ENCODE measurements around the gene SLC16A4. TPM values are rescaled to one million over a fixed set of nuclear protein-coding genes. Genes with fewer than 3 reads are reported as not detected.
A peak's percentile ranks its signal among the peaks of the same experiment; 100 is the strongest.

Gene SLC16A4
- total RNA-seq, 2 experiments from 2014 or later = 0.22 to 0.38 TPM

GRCh38 chr1:110387048-110387754, 3.6 kb downstream of the SLC16A4 start:
- Histone ChIP-seq H4K20me1 (ENCODE audit: insufficient read depth, low read length) (no peaks in the 10 kb centered on the region), H3K4me1 (ENCODE audit: insufficient read depth, low read length, poor library complexity, severe bottlenecking) (peaks cover 57% of the 10 kb centered on the region), H3K27ac (ENCODE audit: low read depth, low read length, poor library complexity, severe bottlenecking) (peak overlapping the region; percentile 94), H3K4me3 (ENCODE audit: low read depth, low read length, poor library complexity, severe bottlenecking) (no peak overlapping the region), H3K9me2 (ENCODE audit: insufficient read depth, low read length) (no peaks in the 10 kb centered on the region), H2AFZ (ENCODE audit: low read length) (no peak overlapping the region), H3K79me2 (ENCODE audit: insufficient read depth, low read depth, low read length) (peaks cover 5% of the 10 kb centered on the region; the same call in 1 of the 2 replicates), H3K9me3 (ENCODE audit: low read length) (no peaks in the 10 kb centered on the region), H3K36me3 (ENCODE audit: insufficient read depth, low read length) (peaks cover 33% of the 10 kb centered on the region), H3K4me2 (ENCODE audit: low read length) (peak overlapping the region; percentile 86)
- intact Hi-C loops (cut with micrococcal nuclease; ENCODE audit: unreplicated experiment) = no loop called here
- ChIA-PET CTCF (ENCODE audit: unreplicated experiment) (interaction anchor here (0.8 kb wide), 1 partner anchor 18 kb away, joined by 4 read pairs; no protein-coding TSS in a partner anchor), POLR2A (interaction anchor here (0.6 to 4.1 kb wide), 9 partner anchors 8 to 1039 kb away, joined by 3 to 39 read pairs (median 4); partner anchors contain the start of genes LAMTOR5 and RBM15)
- no TSS peak for BruUV-seq (replicated peaks)
- no peak for DNase-seq (ENCODE audit: low spot score)
- TF ChIP-seq EZH2phosphoT487 (IDR thresholded peaks at IDR 0.05; ENCODE audit: borderline replicate concordance, low read depth, low read length) = no peak
- no peak for TF ChIP-seq CTCF (conservative IDR thresholded peaks at IDR 0.05; ENCODE audit: low read length)

GRCh38 chr1:110385369-110385768, 5.5 kb downstream of the SLC16A4 start:
- ChIA-PET CTCF (ENCODE audit: unreplicated experiment) (interaction anchor here (0.6 to 1.0 kb wide), 2 partner anchors 38 to 181 kb away, joined by 3 read pairs; no protein-coding TSS in a partner anchor), POLR2A (interaction anchor here (1.0 to 4.1 kb wide), 10 partner anchors 9 to 47 kb away, joined by 3 to 39 read pairs (median 4); partner anchors contain the start of genes LAMTOR5 and RBM15)
- no peaks in the 10 kb centered on the region for H3K9me3 ChIP-seq (ENCODE audit: low read length)
- no peaks in the 10 kb centered on the region for H4K20me1 ChIP-seq (ENCODE audit: insufficient read depth, low read length)
- peak overlapping the region; percentile 86 for H3K4me2 ChIP-seq (ENCODE audit: low read length)
- peaks cover 5% of the 10 kb centered on the region; the same call in 1 of the 2 replicates for H3K79me2 ChIP-seq (ENCODE audit: insufficient read depth, low read depth, low read length)
- H3K4me1 ChIP-seq (ENCODE audit: insufficient read depth, low read length, poor library complexity, severe bottlenecking) = peaks cover 75% of the 10 kb centered on the region
- peak overlapping the region; percentile 17; the same call in 1 of the 2 replicates for H2AFZ ChIP-seq (ENCODE audit: low read length)
- TSS peak; percentile 7 for BruUV-seq (replicated peaks)
- peaks cover 49% of the 10 kb centered on the region for H3K36me3 ChIP-seq (ENCODE audit: insufficient read depth, low read length)
- peak overlapping the region; percentile 62 for H3K4me3 ChIP-seq (ENCODE audit: low read depth, low read length, poor library complexity, severe bottlenecking)
- peak; percentile 33 for DNase-seq (ENCODE audit: low spot score)
- no peaks in the 10 kb centered on the region for H3K9me2 ChIP-seq (ENCODE audit: insufficient read depth, low read length)
- intact Hi-C loops (cut with micrococcal nuclease; ENCODE audit: unreplicated experiment) = no loop called here
- peak overlapping the region; percentile 94 for H3K27ac ChIP-seq (ENCODE audit: low read depth, low read length, poor library complexity, severe bottlenecking)
- TF ChIP-seq EZH2phosphoT487 (IDR thresholded peaks at IDR 0.05; ENCODE audit: borderline replicate concordance, low read depth, low read length) (no peak), CTCF (conservative IDR thresholded peaks at IDR 0.05; ENCODE audit: low read length) (no peak)

Measured in OCI-LY7 (cell line).